ENCODE measurements around the gene ENTREP3.

DNA sequence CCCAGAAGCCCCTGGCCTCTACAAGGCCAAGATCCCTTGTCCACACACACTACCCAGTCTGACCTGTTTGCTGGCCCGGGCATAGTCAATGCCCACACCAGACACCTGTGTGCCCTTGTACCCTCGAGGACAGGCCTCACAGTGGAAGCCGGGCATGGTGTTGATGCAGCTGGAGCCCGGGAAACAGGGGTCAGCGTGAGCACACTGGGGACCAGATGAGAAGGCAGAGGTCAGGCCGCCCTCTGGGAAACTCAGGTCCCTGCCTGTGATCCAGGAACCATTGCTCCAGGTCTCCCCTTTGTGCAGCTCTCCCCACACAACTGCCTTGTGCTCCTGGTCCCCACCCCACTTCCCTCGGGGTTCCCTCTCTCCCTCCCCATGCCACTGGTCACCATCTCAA is 53.1 kb downstream of the ENTREP3 start:
- TF ChIP-seq, protein P1, sequence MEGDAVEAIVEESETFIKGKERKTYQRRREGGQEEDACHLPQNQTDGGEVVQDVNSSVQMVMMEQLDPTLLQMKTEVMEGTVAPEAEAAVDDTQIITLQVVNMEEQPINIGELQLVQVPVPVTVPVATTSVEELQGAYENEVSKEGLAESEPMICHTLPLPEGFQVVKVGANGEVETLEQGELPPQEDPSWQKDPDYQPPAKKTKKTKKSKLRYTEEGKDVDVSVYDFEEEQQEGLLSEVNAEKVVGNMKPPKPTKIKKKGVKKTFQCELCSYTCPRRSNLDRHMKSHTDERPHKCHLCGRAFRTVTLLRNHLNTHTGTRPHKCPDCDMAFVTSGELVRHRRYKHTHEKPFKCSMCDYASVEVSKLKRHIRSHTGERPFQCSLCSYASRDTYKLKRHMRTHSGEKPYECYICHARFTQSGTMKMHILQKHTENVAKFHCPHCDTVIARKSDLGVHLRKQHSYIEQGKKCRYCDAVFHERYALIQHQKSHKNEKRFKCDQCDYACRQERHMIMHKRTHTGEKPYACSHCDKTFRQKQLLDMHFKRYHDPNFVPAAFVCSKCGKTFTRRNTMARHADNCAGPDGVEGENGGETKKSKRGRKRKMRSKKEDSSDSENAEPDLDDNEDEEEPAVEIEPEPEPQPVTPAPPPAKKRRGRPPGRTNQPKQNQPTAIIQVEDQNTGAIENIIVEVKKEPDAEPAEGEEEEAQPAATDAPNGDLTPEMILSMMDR (conservative IDR thresholded peaks at IDR 0.05; ENCODE audit: low read depth, low read length) = no peak
- TF ChIP-seq EZH2 (IDR thresholded peaks at IDR 0.05; ENCODE audit: borderline replicate concordance, low read depth, low read length, poor library complexity, severe bottlenecking) = no peak

All from A673 (cell line).